HepG2 (cell line): ENCODE results near the gene PRR22. TPM values are rescaled to one million over a fixed set of nuclear protein-coding genes. Genes with fewer than 3 reads are reported as not detected.

Source experiments
- ARNT2 ChIP-seq: sonication (generic); formaldehyde crosslinking; IDR thresholded peaks from 2 replicates; pipeline ENCODE4 v1.8.0; 2022; ENCODE audit warnings: mild to moderate bottlenecking, low read depth, missing genetic modification reagents, moderate library complexity
- BORCS8-MEF2B ChIP-seq: sonication (generic); formaldehyde crosslinking; IDR thresholded peaks from 2 replicates; pipeline ENCODE4 v1.8.0; 2022; ENCODE audit warnings: mild to moderate bottlenecking, missing genetic modification reagents
- EED ChIP-seq: sonication (generic); formaldehyde crosslinking; IDR thresholded peaks from 2 replicates; pipeline ENCODE4 v1.5.0; 2020; ENCODE audit warnings: mild to moderate bottlenecking, missing genetic modification reagents
- GLI4 ChIP-seq: sonication (generic); formaldehyde crosslinking; IDR thresholded peaks from 2 replicates; pipeline ENCODE4 v1.5.1; 2020; ENCODE audit warnings: missing genetic modification reagents, mild to moderate bottlenecking, moderate library complexity, borderline replicate concordance
- HDAC2 ChIP-seq: sonication (generic); formaldehyde crosslinking; IDR thresholded peaks from 2 replicates; pipeline ENCODE4 v1.4.0; 2020; ENCODE audit warnings: missing genetic modification reagents
- HNRNPH1 ChIP-seq: fragments of 200-400 bp; formaldehyde crosslinking; optimal IDR thresholded peaks from 2 replicates; pipeline ENCODE3; 2017; ENCODE audit warnings: mild to moderate bottlenecking, low read depth, low read length
- IRF2 ChIP-seq: IDR thresholded peaks from 2 replicates; pipeline ENCODE4 v1.6.1; 2018; ENCODE audit warnings: missing genetic modification reagents, missing compliant biosample characterization
- LCORL ChIP-seq, 2 experiments: fragments of 450-650 bp in 1 of 2; sonication (generic) in 1 of 2; formaldehyde crosslinking in 1 of 2; IDR thresholded peaks; 2 replicates each; pipeline versions ENCODE4 v1.5.0 to v1.6.1; 2017 to 2020; ENCODE audit warnings: antibody characterized with exemption in 1 of 2, missing genetic modification reagents in 1 of 2
- MBD4 ChIP-seq: IDR thresholded peaks from 2 replicates; pipeline ENCODE4 v1.6.1; 2012; ENCODE audit warnings: low read length, inconsistent platforms, borderline replicate concordance
- MYNN ChIP-seq: sonication (generic); formaldehyde crosslinking; IDR thresholded peaks from 2 replicates; pipeline ENCODE4 v1.4.0; 2020; ENCODE audit warnings: mild to moderate bottlenecking, low read depth, missing genetic modification reagents
- NCOA2 ChIP-seq: sonication (generic); formaldehyde crosslinking; IDR thresholded peaks from 2 replicates; pipeline ENCODE4 v1.8.0; 2022; ENCODE audit warnings: inconsistent platforms
- PAWR ChIP-seq: sonication (generic); formaldehyde crosslinking; IDR thresholded peaks from 2 replicates; pipeline ENCODE4 v1.4.0; 2020; ENCODE audit warnings: missing genetic modification reagents, mild to moderate bottlenecking, borderline replicate concordance
- POLR2AphosphoS5 ChIP-seq: IDR thresholded peaks from 2 replicates; pipeline ENCODE4 v1.6.1; 2012; ENCODE audit warnings: low read depth, low read length
- SNAPC2 ChIP-seq: sonication (generic); formaldehyde crosslinking; IDR thresholded peaks from 2 replicates; pipeline ENCODE4 v1.8.1; 2022; ENCODE audit warnings: mild to moderate bottlenecking, missing genetic modification reagents
- SP1 ChIP-seq, 2 experiments: fragments of 450-650 bp in 1 of 2; sonication (generic) in 1 of 2; formaldehyde crosslinking in 1 of 2; IDR thresholded peaks; 2 replicates each; pipeline versions ENCODE4 v1.4.0 to v1.6.1; 2016 to 2020; ENCODE audit warnings: missing genetic modification reagents in 1 of 2
- ZNF12 ChIP-seq: sonication (generic); formaldehyde crosslinking; IDR thresholded peaks from 2 replicates; pipeline ENCODE4 v1.5.0; 2020; ENCODE audit warnings: missing genetic modification reagents
- ZNF24 ChIP-seq: fragments of 450-650 bp; IDR thresholded peaks from 2 replicates; pipeline ENCODE4 v1.6.1; 2017; ENCODE audit warnings: antibody characterized with exemption, mild to moderate bottlenecking
- ZNF326 ChIP-seq: sonication (generic); formaldehyde crosslinking; IDR thresholded peaks from 2 replicates; pipeline ENCODE4 v1.4.0; 2020; ENCODE audit warnings: missing genetic modification reagents, borderline replicate concordance
- ZNF446 ChIP-seq: sonication (generic); formaldehyde crosslinking; IDR thresholded peaks from 2 replicates; pipeline ENCODE4 v1.5.0; 2020; ENCODE audit warnings: mild to moderate bottlenecking, missing genetic modification reagents
- ZNF577 ChIP-seq: sonication (generic); formaldehyde crosslinking; IDR thresholded peaks from 2 replicates; pipeline ENCODE4 v1.4.0; 2020; ENCODE audit warnings: mild to moderate bottlenecking, low read depth, missing genetic modification reagents, borderline replicate concordance
- ZNF614 ChIP-seq: IDR thresholded peaks from 2 replicates; pipeline ENCODE4 v1.6.1; 2018; ENCODE audit warnings: missing biosample characterization, missing genetic modification reagents, inconsistent platforms, borderline replicate concordance
- ZNF850 ChIP-seq: sonication (generic); formaldehyde crosslinking; conservative IDR thresholded peaks from 2 replicates; pipeline ENCODE4 v1.9.0; 2021; ENCODE audit warnings: mild to moderate bottlenecking, missing genetic modification reagents
- ZSCAN22 ChIP-seq: sonication (generic); formaldehyde crosslinking; IDR thresholded peaks from 2 replicates; pipeline ENCODE4 v1.4.0; 2020; ENCODE audit warnings: mild to moderate bottlenecking, missing genetic modification reagents
- polyA plus RNA-seq, 8 experiments: library from polyadenylated mRNA; depleted of rRNA in 3 of 8; stranded (reverse) in 7 of 8; unstranded in 1 of 8; fragments of >200 nt; fragmentation: Illumina TruSeq in 4 of 8; extraction: Trizol in 4 of 8; gene quantifications; 2 replicates each; pipeline versions ENCODE4 v1.2.1 to v1.2.3, GENCODE V29; 2011 to 2016; ENCODE audit warnings: low read depth in 4 of 8, missing spikeins in 1 of 8, mixed read lengths in 1 of 8; ENCODE audit not compliant: insufficient read depth in 1 of 8
- total RNA-seq, 5 experiments: library from RNA; depleted of rRNA; stranded (reverse); fragments of >200 nt; fragmentation: Illumina TruSeq; extraction: Trizol; gene quantifications; 2 replicates each; pipeline ENCODE4 v1.2.3, GENCODE V29; 2016; ENCODE audit warnings: low read depth in 1 of 5
- TF ChIP-seq, protein P1 (sequence below): sonication (generic); formaldehyde crosslinking; IDR thresholded peaks from 2 replicates; pipeline ENCODE4 v1.8.0; 2022; ENCODE audit warnings: missing genetic modification reagents, mild to moderate bottlenecking, inconsistent platforms, borderline replicate concordance
- TF ChIP-seq, protein P2 (sequence below): sonication (generic); formaldehyde crosslinking; IDR thresholded peaks from 2 replicates; pipeline ENCODE4 v1.8.0; 2023; ENCODE audit warnings: mild to moderate bottlenecking, missing genetic modification reagents
- TF ChIP-seq, protein P3 (sequence below), 2 experiments: sonication (generic) in 1 of 2; formaldehyde crosslinking in 1 of 2; IDR thresholded peaks; 2 replicates each; pipeline versions ENCODE4 v1.4.0 to v1.6.1; 2018 to 2020; ENCODE audit warnings: missing genetic modification reagents in 2 of 2, borderline replicate concordance in 1 of 2, low read depth in 1 of 2, mild to moderate bottlenecking in 1 of 2, missing biosample characterization in 1 of 2

Gene PRR22
- total and polyA plus RNA-seq, 2 of the 13 experiments (the other 11 are each of a cell fraction or from before 2014, with no cell fraction given), result 0.84 to 2.3 TPM

DNA sequence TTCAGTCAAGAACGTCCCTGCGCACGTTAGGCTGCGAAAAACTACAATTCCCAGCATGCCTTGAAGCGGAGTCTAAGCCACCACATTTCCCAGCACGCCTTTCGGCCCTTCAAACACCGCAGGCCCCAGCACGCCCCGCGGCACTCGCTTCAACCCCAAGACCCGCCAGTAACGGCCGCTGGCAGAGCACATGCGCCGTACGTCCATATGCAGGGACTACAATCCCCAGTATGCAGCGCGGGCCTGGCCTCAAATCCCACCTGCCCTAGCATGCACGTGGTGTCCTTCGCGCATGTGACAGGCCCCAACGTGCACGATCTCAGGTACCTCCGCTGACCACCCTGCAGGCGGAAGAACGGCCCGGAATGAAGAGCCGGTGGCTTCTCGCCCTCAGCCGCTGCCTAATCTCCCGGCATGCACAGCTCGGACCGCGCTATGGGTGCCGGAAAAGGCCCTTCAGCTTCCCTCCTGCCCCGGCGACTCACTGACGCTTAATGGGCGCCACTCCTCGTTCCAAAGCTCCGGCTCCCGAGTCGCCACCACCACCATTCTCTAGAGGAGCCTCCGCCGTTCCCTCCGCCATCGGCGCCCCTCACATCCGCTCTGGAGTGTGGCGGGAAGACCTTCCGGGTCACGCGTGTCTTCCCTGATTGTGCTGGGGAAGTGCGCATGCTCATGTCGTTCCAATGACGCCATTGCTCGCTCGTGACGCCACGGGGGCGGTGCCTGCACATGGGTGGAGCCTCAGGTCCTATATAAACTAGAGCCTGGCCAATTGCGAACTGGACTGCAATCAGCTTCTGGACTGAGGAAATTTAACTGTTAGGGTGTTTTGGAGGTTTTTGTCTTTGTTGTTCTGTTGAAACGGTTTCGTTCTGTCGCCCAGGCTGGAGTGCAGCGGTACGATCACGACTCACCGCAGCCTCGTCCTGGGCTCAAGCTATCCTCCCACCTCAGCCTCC lies 6.3 kb upstream of the PRR22 start, which contains the start of gene DUS3L (continued):
- TF ChIP-seq ZNF326 (CRISPR knock-in tag) (peak; percentile 44; the same call in 1 of the 2 replicates), ZNF614 (peak; percentile 68; the same call in 1 of the 2 replicates), GLI4 (CRISPR knock-in tag) (peak; percentile 92; the same call in 1 of the 2 replicates), EED (peak; percentile 46; the same call in 1 of the 2 replicates), ZSCAN22 (CRISPR knock-in tag) (peak; percentile 98), IRF2 (peak; percentile 93), LCORL (IDR thresholded peaks at IDR 0.05) (no peak), LCORL (CRISPR knock-in tag; IDR thresholded peaks at IDR 0.05) (peak; percentile 64), MYNN (0 out of 2 replicates have a peak, but pooled peaks have one; percentile 26), POLR2AphosphoS5 (no peak; the same call in none of the 2 replicates), NCOA2 (CRISPR knock-in tag) (peak; percentile 42), ARNT2 (CRISPR knock-in tag) (peak; percentile 95), ZNF850 (CRISPR knock-in tag) (no peak), HNRNPH1 (no peak), HDAC2 (CRISPR knock-in tag) (peak; percentile 74), ZNF24 (no peak), SNAPC2 (peak; percentile 88; the same call in 1 of the 2 replicates), BORCS8-MEF2B (CRISPR knock-in tag) (peak; percentile 38), ZNF577 (CRISPR knock-in tag) (no peak), SP1 (IDR thresholded peaks at IDR 0.05) (no peak), SP1 (CRISPR knock-in tag; IDR thresholded peaks at IDR 0.05) (peak; percentile 96), ZNF12 (no peak), ZNF446 (CRISPR knock-in tag) (peak; percentile 67; the same call in 1 of the 2 replicates), PAWR (CRISPR knock-in tag) (no peak), MBD4 (no peak)
- TF ChIP-seq, protein P1, sequence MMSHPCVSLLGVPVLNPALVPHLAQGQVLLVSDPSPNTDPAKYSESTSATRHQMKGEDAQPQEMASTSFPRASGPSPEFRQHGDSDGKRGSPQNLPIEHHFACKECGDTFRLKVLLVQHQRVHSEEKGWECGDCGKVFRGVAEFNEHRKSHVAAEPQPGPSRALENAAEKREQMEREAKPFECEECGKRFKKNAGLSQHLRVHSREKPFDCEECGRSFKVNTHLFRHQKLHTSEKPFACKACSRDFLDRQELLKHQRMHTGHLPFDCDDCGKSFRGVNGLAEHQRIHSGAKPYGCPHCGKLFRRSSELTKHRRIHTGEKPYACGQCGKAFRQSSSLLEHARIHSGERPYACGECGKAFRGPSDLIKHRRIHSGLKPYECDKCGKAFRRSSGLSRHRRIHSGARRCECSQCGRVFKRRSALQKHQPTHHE, result peak; percentile 77; the same call in 1 of the 2 replicates
- TF ChIP-seq, protein P2, sequence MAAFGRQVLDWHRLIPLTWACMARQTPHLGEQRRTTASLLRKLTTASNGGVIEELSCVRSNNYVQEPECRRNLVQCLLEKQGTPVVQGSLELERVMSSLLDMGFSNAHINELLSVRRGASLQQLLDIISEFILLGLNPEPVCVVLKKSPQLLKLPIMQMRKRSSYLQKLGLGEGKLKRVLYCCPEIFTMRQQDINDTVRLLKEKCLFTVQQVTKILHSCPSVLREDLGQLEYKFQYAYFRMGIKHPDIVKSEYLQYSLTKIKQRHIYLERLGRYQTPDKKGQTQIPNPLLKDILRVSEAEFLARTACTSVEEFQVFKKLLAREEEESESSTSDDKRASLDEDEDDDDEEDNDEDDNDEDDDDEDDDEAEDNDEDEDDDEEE (CRISPR knock-in tag), result peak; percentile 90
- TF ChIP-seq, protein P3, sequence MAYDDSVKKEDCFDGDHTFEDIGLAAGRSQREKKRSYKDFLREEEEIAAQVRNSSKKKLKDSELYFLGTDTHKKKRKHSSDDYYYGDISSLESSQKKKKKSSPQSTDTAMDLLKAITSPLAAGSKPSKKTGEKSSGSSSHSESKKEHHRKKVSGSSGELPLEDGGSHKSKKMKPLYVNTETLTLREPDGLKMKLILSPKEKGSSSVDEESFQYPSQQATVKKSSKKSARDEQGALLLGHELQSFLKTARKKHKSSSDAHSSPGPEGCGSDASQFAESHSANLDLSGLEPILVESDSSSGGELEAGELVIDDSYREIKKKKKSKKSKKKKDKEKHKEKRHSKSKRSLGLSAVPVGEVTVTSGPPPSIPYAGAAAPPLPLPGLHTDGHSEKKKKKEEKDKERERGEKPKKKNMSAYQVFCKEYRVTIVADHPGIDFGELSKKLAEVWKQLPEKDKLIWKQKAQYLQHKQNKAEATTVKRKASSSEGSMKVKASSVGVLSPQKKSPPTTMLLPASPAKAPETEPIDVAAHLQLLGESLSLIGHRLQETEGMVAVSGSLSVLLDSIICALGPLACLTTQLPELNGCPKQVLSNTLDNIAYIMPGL (CRISPR knock-in tag; IDR thresholded peaks at IDR 0.05; ENCODE audit: borderline replicate concordance in 1 of 2, low read depth in 1 of 2), result peak; percentile 72 to 77; a peak in 3 of 4 replicates
